BJ (cell line): ENCODE results near the gene KLC1. TPM values are rescaled to one million over a fixed set of nuclear protein-coding genes. Genes with fewer than 3 reads are reported as not detected.

ENCODE experiments used
- CTCF ChIA-PET: fragments of 350-600 bp; formaldehyde crosslinking; extraction: SDS; loops from one replicate; lab custom pipeline; 2021; ENCODE audit warnings: antibody characterized with exemption, inconsistent platforms; lab: Yijun Ruan, JAX
- POLR2A ChIA-PET: fragments of 300-600 bp; sonication (Branson Sonifier 250); formaldehyde crosslinking; extraction: SDS; loops from one replicate; lab custom pipeline; 2021; ENCODE audit warnings: antibody characterized with exemption; lab: Charles Lee
- DNase-seq: peaks from one replicate; pipeline ENCODE4 v3.0.0-alpha.2; 2011; ENCODE audit warnings: low read depth
- H3K27me3 ChIP-seq: 2 replicates; pipeline ENCODE4 v1.6.0; 2011; ENCODE audit warnings: low read length; ENCODE audit not compliant: control insufficient read depth, insufficient read depth
- H3K36me3 ChIP-seq: 2 replicates; pipeline ENCODE4 v1.5.1; 2011; ENCODE audit warnings: low read length; ENCODE audit not compliant: control insufficient read depth, insufficient read depth
- H3K4me3 ChIP-seq: 2 replicates; pipeline ENCODE4 v1.5.1; 2011; ENCODE audit warnings: low read depth, mild to moderate bottlenecking, control low read depth, low read length
- polyA plus RNA-seq: library from polyadenylated mRNA; depleted of rRNA; stranded (reverse); fragments of >200 nt; gene quantifications from 2 replicates; pipeline ENCODE4 v1.2.3, GENCODE V29; 2011
- TF ChIP-seq, protein P1 (sequence below): IDR thresholded peaks from 2 replicates; pipeline ENCODE4 v1.5.1; 2011; ENCODE audit warnings: low read depth, mild to moderate bottlenecking, control low read depth, inconsistent platforms, low read length, moderate library complexity; ENCODE audit not compliant: insufficient read depth

Gene KLC1
- polyA plus RNA-seq, 1 experiment = 112 TPM

DNA sequence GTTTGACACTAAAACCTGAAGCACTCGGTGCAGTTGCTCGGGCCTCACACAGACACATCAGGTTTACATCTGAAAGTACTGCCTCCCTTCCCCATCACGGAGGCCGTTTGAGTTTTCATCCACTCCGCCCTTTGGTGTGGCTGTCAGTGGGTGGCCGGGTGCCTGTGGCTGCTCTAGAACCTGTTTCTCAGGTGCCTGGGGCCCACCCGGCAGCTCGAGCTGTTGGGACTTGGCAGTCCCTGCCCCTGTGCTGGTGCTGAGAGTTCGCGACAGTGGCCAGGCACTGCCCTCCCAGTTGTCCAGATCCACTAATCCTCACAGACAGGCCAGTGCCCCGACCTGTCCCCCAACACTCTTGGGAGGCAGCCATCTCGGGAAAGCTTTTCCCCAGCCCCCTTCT lies 63.9 kb downstream of the KLC1 start:
- Histone ChIP-seq H3K4me3 (no peak overlapping the region), H3K27me3 (no peaks in the 10 kb centered on the region), H3K36me3 (peaks cover 26% of the 10 kb centered on the region)
- DNase-seq = no peak
- CTCF ChIA-PET = interaction anchor here (1.0 kb wide), 1 partner anchor 97 kb away, joined by 3 read pairs; no protein-coding TSS in a partner anchor
- TF ChIP-seq, protein P1, sequence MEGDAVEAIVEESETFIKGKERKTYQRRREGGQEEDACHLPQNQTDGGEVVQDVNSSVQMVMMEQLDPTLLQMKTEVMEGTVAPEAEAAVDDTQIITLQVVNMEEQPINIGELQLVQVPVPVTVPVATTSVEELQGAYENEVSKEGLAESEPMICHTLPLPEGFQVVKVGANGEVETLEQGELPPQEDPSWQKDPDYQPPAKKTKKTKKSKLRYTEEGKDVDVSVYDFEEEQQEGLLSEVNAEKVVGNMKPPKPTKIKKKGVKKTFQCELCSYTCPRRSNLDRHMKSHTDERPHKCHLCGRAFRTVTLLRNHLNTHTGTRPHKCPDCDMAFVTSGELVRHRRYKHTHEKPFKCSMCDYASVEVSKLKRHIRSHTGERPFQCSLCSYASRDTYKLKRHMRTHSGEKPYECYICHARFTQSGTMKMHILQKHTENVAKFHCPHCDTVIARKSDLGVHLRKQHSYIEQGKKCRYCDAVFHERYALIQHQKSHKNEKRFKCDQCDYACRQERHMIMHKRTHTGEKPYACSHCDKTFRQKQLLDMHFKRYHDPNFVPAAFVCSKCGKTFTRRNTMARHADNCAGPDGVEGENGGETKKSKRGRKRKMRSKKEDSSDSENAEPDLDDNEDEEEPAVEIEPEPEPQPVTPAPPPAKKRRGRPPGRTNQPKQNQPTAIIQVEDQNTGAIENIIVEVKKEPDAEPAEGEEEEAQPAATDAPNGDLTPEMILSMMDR = no peak
- POLR2A ChIA-PET = no interaction called here

DNA sequence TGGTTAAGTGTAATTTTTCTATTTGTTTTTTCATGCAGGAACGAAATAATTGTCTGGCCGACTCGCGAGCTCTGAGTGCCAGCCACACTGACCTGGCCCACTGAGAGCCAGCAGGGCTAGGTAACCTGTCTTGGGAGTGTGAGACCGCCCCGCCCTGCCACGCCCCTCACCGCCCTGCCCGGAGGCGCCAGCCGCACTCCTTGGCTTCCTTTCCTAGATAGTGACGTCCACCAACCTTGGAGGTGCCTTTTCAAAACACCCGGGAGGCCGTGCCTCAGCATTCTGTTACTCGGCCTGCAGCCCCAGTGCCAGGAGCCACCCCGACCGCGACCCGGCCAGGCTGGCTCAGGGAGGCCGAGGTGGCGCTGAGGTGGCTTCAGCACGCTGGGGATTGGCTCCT lies 64.5 kb downstream of the KLC1 start:
- no peaks in the 10 kb centered on the region for H3K27me3 ChIP-seq

DNA sequence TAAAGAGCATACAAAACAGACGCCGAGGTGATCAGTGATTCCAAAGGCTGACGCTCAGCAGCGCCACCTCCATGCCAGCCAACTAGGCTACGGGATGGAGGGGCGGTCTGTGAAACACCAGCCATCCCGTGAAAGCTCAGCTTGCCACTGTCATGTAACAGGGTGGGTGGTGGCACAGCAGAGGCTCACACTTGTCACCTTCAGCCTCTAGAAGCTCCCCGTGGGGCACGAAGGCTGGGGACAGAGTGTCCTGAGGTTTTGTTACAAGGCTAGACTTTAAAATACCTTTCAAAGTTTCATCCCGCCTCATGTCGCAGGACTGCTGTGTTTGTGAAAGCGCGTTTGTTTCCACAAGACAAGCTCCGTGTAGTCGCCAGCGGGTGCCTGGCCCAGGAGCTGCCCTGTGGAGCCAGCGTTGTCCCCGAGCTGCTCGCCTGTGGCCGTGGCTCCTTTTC lies 65.6 kb downstream of the KLC1 start:
- CTCF ChIA-PET = interaction anchor here (0.8 to 1.3 kb wide), 2 partner anchors 20 to 23 kb away, joined by 3 to 4 read pairs; no protein-coding TSS in a partner anchor

More for the DNA sequence above, 64.5 kb downstream of the KLC1 start:
- ChIA-PET POLR2A (no interaction called here), CTCF (interaction anchor here (1.0 to 1.3 kb wide), 2 partner anchors 19 to 98 kb away, joined by 3 to 4 read pairs; no protein-coding TSS in a partner anchor)
- Histone ChIP-seq H3K4me3 (no peak overlapping the region), H3K36me3 (peaks cover 29% of the 10 kb centered on the region)
- DNase-seq = no peak
- TF ChIP-seq, protein P1 = no peak

DNA sequence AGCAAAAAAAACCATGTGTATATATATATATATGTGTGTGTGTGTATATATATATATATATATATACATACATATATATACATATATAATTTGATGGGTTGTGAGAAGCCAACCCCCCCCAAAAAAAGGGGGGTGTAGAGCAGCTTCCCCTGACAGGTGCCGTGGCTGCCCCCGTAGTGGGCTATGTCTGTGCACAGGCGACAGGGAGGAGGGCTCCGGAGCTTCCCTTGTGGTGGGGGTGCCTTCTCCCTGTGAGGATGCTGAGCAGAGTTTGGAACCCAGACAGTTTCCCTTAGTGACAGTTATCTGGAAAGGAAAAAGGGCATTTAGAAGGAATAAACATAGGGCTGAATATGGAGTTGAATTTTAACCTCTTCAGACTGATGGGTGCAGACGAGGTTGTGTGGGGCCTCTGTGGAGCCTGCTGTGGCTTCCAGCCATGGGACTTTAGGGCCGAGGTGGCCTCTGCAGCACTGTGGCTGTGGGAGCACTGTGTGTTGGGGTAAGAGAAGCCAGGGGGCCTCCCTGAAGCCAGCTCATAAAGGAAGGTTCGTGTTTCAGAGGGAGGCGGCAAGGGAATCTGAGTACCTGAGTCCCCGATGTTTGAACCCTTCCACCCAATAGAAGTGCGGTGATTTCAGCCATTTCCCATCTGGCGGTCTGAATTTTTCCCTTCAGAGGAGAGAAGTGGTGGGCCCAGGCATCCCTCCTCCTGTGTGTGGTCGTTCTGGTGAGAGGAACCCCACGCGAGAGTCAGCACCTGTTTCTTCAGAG lies 66.5 kb downstream of the KLC1 start:
- Histone ChIP-seq H3K27me3 (no peaks in the 10 kb centered on the region), H3K4me3 (no peak overlapping the region), H3K36me3 (peaks cover 43% of the 10 kb centered on the region)
- POLR2A ChIA-PET = no interaction called here
- TF ChIP-seq, protein P1 = no peak
- CTCF ChIA-PET = interaction anchor here (1.0 kb wide), 1 partner anchor 8 kb away, joined by 3 read pairs; no protein-coding TSS in a partner anchor
- DNase-seq = no peak

More for the DNA sequence above, 65.6 kb downstream of the KLC1 start:
- Histone ChIP-seq H3K27me3 (no peaks in the 10 kb centered on the region), H3K4me3 (no peak overlapping the region), H3K36me3 (peaks cover 35% of the 10 kb centered on the region)
- POLR2A ChIA-PET = no interaction called here
- TF ChIP-seq, protein P1 = no peak
- no peak for DNase-seq

DNA sequence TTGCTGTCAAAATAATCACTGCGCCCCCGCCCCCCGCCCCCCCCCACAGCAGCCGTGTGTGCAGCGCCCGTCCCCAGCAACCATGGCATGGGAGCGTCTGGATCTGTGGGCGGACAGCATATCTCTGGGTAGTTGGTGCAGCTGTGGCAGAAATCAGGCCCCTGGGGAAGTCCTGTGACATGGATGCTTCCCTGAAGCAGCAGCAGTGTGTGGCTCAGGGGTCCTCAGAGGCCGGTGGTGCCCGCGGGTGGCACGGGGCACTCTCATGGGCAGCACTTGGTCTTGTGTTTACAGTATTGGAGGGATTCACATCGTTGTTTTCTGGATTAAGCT lies 67.0 kb downstream of the KLC1 start:
- H3K36me3 ChIP-seq = peaks cover 47% of the 10 kb centered on the region
- no peak overlapping the region for H3K4me3 ChIP-seq
- DNase-seq = no peak
- ChIA-PET POLR2A (no interaction called here), CTCF (interaction anchor here (1.0 to 1.3 kb wide), 2 partner anchors 9 to 11 kb away, joined by 3 read pairs; no protein-coding TSS in a partner anchor)
- no peaks in the 10 kb centered on the region for H3K27me3 ChIP-seq
- TF ChIP-seq, protein P1 = no peak
